ENCODE results near the gene IL23R.
"Not testable (repeated sequence)": the region's sequence is repeated elsewhere in the genome, so short reads cannot be mapped to it uniquely, and the experiment has no call there.

IL23R gene, protein sequence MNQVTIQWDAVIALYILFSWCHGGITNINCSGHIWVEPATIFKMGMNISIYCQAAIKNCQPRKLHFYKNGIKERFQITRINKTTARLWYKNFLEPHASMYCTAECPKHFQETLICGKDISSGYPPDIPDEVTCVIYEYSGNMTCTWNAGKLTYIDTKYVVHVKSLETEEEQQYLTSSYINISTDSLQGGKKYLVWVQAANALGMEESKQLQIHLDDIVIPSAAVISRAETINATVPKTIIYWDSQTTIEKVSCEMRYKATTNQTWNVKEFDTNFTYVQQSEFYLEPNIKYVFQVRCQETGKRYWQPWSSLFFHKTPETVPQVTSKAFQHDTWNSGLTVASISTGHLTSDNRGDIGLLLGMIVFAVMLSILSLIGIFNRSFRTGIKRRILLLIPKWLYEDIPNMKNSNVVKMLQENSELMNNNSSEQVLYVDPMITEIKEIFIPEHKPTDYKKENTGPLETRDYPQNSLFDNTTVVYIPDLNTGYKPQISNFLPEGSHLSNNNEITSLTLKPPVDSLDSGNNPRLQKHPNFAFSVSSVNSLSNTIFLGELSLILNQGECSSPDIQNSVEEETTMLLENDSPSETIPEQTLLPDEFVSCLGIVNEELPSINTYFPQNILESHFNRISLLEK

GRCh38 chr1:67166196-67166595 lies at the start of gene IL23R:
Gene IL23R (plus strand): TSS chr1:67166454. CDS start chr1:67168121, 1,667 bp downstream.
- DNase-seq (ENCODE audit: low spot score), result no peak

GRCh38 chr1:67118191-67118590 lies 48.1 kb upstream of the IL23R start:
- DNase-seq (ENCODE audit: low spot score), result no peak

DNA sequence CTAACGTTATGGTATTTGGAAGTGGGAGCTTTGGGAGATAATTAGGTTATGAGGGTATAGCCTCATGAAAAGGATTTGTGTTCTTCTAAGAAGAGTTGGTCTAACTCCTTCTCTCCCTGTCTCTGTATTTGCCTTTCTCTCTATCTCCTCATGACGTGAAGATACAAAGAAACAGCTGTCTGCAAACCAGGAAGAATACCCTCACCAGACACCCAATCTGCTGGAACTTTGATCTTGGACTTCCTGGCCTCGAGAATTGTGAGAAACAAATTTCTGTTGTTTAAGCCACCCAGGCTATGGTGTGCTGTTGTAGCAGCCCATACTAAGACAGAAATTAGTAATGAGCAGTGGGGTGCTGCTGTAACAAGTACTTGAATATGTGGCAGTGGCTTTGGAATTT lies 47.6 kb upstream of the IL23R start:
- no peak for DNase-seq (ENCODE audit: low spot score)

DNA sequence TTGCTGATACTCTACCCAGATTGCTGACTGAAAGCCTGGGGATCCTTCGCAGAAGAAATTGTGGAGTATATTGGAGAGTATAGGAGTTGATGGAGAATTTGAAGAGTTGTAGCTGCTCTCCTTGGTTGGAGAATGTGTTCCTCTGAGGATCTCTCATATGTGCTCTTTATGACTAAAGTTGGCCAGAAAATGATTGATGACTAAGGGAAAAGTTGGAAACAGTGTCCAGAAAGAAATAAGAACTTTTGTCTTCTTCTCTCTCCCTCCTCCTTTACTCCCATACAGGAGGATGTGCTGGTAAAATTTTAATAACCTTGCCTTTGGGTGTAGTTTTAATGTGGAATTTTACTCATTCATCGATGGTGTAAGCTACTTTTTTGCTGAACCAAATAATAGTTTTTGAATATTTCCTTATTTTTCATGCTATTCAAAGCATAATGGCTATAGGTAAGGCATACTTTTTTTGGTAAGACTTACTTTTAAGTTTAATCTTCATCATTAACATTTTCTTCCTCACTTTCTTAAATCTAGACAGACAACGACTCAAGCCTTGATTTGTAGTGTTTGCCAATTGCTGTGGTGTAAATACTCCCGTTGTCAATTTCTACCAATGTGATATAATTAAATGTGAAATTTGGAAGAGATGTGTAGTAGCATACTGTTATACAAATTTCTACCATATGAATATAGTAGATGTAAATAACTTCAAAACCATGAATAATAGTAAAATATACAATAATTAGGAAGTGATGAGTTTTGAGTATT lies 45.2 kb upstream of the IL23R start:
- DNase-seq (ENCODE audit: low spot score), result no peak

DNA sequence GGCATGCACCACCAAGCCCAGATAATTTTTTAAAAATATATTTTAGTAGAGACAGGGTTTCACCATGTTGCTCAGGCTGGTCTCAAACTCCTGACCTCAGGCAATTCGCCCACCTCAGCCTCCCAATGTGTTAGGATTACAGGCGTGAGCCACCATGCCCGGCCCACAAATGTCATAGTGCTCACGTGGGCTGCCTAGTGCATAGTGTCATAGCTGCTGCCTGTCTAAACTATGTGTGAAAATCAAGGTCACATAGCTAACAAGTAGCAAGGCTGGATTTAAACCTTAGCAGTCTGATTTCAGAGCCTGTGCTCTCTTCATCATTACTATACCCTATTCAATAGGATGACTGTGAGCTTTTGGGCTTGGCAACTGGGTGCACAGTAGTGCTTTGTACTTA lies 41.8 kb upstream of the IL23R start:
- DNase-seq (ENCODE audit: low spot score), result no peak

GRCh38 chr1:67126111-67126746 lies 40.0 kb upstream of the IL23R start:
- DNase-seq (ENCODE audit: low spot score), result no peak

DNA sequence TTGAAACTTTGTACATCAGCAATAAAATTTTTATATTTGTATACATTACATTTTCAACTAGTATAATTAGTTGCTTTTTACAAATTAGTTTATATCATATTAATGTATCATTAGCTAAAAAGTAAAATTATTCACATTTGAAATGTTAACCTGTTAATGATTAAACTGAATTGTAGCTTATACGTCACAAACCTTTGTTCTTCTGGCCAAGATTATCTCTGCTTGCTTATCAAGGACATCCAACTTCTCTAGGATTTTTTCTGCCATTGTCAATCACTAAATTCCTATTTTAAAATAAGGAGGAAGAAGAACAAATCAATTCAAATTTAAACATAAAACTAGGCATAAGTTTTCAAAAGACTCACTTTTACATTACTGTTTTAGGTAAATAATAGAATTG lies 39.3 kb upstream of the IL23R start:
- DNase-seq (ENCODE audit: low spot score), result no peak

DNA sequence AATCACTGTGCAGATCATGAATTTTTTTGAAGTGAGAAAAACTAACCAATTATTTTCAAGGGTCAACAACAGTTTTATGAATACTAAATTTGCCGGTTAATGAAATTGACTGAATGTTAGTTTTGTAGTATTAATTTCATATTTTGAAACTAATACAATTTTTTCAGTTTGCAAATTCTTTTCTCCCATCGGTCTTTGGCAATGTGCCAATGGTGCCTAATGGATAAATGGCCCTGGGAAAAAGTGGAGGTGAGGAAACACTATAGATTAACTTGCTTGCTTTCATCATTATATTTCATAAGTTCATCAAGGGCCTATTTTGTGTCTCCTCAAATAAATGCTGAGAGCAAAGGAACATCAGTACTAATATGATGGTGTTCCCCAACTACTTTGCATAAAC lies 35.6 kb upstream of the IL23R start:
- DNase-seq (ENCODE audit: low spot score), result no peak

- DNase-seq (ENCODE audit: low spot score), result no peak
Measured at GRCh38 chr1:67133177-67133576, 33.1 kb upstream of the IL23R start.

GRCh38 chr1:67134695-67135094 lies 31.6 kb upstream of the IL23R start, which contains the start of gene C1orf141:
Gene C1orf141 (minus strand): TSS chr1:67134970. CDS start chr1:67127240, 7,730 bp downstream.
- peak; percentile 14 for DNase-seq (ENCODE audit: low spot score)

GRCh38 chr1:67135354-67135753 lies 30.9 kb upstream of the IL23R start:
- peak; percentile 71 for DNase-seq (ENCODE audit: low spot score)

DNA sequence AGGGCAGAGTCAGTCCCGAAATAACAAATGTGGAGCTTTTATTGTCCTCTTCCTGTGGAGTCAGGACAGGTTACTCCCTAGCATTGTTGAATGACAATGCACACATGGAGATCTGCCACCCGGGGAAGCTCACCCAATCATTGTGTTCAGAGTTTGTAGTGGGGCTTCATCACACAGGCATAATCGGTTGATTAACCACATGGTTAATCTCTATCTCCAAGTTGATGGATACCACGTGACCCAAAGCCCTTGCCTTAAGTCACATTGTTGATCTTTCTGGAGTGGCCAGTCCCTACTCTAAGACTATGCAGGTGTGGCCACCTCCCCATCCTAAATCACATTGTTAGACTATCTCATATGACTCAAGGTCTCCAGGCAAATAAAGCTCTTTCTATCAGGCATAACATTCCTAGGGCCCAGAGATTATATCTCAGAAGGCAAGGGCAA lies 28.9 kb upstream of the IL23R start:
- DNase-seq (ENCODE audit: low spot score), result no peak

- no peak for DNase-seq (ENCODE audit: low spot score)
Measured at GRCh38 chr1:67138813-67139499, 27.3 kb upstream of the IL23R start.

DNA sequence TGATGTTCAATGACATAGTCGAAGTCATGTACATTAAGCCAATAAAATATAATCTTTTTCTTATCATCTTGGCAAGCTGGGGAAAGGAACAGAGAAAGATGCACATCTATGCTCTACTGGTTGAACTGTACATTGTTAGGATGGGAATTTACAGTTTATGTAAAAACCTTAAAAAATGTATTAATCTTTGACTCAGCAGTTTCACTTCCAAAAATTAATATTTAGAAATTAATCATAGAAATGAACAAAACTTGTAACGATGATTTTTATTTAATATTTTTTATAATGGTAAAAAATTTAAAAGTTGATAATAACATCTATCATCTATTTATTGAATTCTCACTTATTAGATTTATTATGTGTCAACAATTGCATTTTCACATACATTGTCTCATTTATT lies 25.8 kb upstream of the IL23R start:
- no peak for DNase-seq (ENCODE audit: low spot score)

GRCh38 chr1:67141832-67142231 lies 24.4 kb upstream of the IL23R start:
- not testable (repeated sequence) for DNase-seq (ENCODE audit: low spot score)

- no peak for DNase-seq (ENCODE audit: low spot score)
Measured at GRCh38 chr1:67142931-67143330, 23.3 kb upstream of the IL23R start.

GRCh38 chr1:67143966-67144365 lies 22.3 kb upstream of the IL23R start:
- no peak for DNase-seq (ENCODE audit: low spot score)

DNA sequence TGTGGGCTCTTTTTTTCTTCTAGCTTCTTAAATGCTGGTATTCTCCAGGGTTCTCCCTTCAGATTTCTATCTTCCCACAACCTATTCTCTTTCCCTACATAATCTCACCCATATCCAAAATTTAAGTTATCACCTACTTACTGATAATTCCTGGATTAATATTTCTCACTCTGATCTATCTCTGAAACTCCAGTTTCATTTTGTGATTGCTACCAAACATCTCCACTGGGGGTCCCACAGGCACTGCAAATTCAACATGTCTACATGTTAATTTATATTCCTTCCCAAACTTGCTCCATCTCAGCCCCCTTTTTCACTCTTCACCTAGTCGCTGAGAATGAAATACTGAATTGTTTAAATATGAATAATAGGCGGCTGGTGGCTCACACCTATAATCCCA lies 21.6 kb upstream of the IL23R start:
- peak; percentile 14 for DNase-seq (ENCODE audit: low spot score)

DNA sequence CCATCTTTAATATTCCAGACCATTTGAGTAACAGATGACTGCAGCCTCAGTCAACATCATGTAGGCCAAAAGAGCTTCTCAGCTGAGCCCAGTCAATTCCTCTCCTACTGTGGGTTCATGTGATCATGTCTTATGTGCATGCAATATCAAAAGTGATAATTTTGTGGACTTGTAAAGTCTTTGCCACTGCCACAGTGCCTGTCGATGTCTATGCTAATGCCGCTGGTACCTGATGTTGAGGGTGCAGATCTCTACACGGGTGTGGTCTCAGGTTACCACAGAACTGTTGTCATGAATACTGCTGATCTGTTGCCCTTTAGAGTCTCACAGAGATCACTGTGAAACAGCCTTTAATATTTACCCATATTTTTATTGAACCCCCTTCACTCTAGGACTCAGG lies 20.2 kb upstream of the IL23R start:
- DNase-seq (ENCODE audit: low spot score), result no peak

- no peak for DNase-seq (ENCODE audit: low spot score)
Measured at GRCh38 chr1:67146539-67146938, 19.7 kb upstream of the IL23R start.

- not testable (repeated sequence) for DNase-seq (ENCODE audit: low spot score)
Measured at GRCh38 chr1:67147973-67148372, 18.3 kb upstream of the IL23R start.

Measured in GM03348 (cell line).